ENCODE results near the gene GSTM4. TPM values are rescaled to one million over a fixed set of nuclear protein-coding genes. Genes with fewer than 3 reads are reported as not detected.

The GSTM4 gene
- total RNA-seq, 1 donor from 2014 or later, result 7.8 TPM

DNA sequence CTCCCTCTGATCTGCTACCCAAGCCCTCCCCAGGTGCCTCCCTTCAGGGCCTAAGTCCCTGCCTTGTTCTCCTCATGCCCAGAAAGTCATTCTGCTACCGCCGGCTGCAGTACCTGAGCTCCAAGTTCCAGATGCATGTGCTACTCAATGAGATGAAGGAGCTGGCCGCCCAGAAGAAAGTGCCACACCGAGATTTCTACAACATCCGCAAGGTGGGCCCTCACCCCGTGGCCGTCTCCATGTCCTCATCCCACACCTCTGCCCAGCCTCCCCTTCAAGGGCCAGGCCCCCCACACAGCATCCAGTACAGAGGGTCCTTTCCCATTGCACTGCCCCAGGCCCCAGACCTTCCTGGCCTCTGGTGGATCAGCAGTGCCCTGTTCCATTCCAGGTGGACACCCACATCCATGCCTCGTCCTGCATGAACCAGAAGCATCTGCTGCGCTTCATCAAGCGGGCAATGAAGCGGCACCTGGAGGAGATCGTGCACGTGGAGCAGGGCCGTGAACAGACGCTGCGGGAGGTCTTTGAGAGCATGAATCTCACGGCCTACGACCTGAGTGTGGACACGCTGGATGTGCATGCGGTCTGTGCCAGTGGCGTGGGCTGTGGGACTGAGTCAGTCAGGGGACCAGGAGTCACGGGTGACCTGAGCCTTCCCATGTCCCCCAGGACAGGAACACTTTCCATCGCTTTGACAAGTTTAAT is 28.1 kb upstream of the GSTM4 start:
- H3K27ac Mint-ChIP-seq (ENCODE audit: unreplicated experiment), result peak overlapping the region; percentile 30
- no peak for DNase-seq (ENCODE audit: low spot score)
- H3K4me1 Mint-ChIP-seq (ENCODE audit: unreplicated experiment), result peaks cover 6% of the 10 kb centered on the region
- H3K36me3 Mint-ChIP-seq (ENCODE audit: low read depth, unreplicated experiment), result peaks cover 26% of the 10 kb centered on the region
- peaks cover 23% of the 10 kb centered on the region for H3K27me3 Mint-ChIP-seq (ENCODE audit: unreplicated experiment)
- peak overlapping the region; percentile 42 for H3K4me3 Mint-ChIP-seq (ENCODE audit: unreplicated experiment)
- TF ChIP-seq, protein P1, sequence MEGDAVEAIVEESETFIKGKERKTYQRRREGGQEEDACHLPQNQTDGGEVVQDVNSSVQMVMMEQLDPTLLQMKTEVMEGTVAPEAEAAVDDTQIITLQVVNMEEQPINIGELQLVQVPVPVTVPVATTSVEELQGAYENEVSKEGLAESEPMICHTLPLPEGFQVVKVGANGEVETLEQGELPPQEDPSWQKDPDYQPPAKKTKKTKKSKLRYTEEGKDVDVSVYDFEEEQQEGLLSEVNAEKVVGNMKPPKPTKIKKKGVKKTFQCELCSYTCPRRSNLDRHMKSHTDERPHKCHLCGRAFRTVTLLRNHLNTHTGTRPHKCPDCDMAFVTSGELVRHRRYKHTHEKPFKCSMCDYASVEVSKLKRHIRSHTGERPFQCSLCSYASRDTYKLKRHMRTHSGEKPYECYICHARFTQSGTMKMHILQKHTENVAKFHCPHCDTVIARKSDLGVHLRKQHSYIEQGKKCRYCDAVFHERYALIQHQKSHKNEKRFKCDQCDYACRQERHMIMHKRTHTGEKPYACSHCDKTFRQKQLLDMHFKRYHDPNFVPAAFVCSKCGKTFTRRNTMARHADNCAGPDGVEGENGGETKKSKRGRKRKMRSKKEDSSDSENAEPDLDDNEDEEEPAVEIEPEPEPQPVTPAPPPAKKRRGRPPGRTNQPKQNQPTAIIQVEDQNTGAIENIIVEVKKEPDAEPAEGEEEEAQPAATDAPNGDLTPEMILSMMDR (IDR thresholded peaks at IDR 0.05; ENCODE audit: unreplicated experiment), result no peak
- H3K9me3 Mint-ChIP-seq (ENCODE audit: unreplicated experiment), result no peaks in the 10 kb centered on the region

DNA sequence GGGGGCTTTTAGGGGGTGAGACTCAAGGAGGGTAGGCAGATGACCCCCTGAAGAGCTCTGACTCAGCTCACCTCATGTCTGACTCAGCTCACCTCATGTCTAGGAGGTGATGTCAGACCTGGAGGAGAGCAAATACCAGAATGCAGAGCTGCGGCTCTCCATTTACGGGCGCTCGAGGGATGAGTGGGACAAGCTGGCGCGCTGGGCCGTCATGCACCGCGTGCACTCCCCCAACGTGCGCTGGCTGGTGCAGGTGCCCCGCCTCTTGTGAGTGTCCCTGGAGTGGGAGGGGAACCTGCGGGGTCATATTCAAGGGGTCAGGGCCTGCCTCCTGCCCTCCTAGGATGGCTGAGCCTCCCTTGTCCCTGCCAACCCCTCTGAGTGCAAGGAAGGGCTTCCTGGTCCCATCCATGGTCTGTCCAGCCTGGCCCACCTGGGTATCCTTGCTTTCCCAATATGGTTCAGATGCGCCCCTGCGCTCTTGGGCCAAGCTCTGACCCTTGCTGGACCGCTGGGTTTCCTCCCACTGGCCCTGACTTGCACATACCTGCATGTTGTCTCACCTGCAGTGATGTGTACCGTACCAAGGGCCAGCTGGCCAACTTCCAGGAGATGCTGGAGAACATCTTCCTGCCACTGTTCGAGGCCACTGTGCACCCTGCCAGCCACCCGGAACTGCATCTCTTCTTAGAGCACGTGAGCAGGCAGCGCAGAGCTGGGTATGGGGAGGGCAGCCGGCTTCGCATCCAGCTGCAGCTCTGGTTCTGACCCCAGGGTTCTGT is 27.2 kb upstream of the GSTM4 start:
- Mint-ChIP-seq H3K4me3 (ENCODE audit: unreplicated experiment) (peak overlapping the region; percentile 11), H3K36me3 (ENCODE audit: low read depth, unreplicated experiment) (peaks cover 26% of the 10 kb centered on the region), H3K27me3 (ENCODE audit: unreplicated experiment) (peaks cover 23% of the 10 kb centered on the region), H3K4me1 (ENCODE audit: unreplicated experiment) (peaks cover 3% of the 10 kb centered on the region), H3K9me3 (ENCODE audit: unreplicated experiment) (no peaks in the 10 kb centered on the region), H3K27ac (ENCODE audit: unreplicated experiment) (no peak overlapping the region)
- no peak for DNase-seq (ENCODE audit: low spot score)
- TF ChIP-seq, protein P1 (IDR thresholded peaks at IDR 0.05; ENCODE audit: unreplicated experiment), result no peak

DNA sequence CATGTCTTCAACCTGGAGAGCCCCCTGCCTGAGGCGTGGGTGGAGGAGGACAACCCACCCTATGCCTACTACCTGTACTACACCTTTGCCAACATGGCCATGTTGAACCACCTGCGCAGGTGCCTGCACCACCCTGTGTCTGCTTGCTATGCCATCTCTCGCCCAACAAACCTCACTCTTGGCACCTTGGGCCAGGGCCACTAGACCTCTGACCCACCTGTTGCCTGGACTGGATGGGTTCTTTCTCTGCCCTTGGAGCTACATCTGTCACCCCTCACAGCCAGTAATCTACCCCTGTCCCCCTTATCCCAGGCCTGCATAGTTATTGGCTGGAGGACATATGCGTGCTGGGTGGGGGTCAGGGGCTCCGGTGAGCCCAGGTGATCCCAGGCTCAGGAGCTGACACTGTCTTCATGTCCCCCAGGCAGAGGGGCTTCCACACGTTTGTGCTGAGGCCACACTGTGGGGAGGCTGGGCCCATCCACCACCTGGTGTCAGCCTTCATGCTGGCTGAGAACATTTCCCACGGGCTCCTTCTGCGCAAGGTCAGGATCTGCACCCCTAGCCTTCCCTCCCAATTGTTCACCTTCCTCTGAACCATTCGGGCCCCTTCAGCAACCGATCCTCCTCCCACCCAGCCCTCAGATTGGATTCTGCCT is 26.4 kb upstream of the GSTM4 start:
- peaks cover 23% of the 10 kb centered on the region for H3K27me3 Mint-ChIP-seq (ENCODE audit: unreplicated experiment)
- DNase-seq (ENCODE audit: low spot score), result no peak
- H3K27ac Mint-ChIP-seq (ENCODE audit: unreplicated experiment), result no peak overlapping the region
- H3K9me3 Mint-ChIP-seq (ENCODE audit: unreplicated experiment), result no peaks in the 10 kb centered on the region
- H3K4me3 Mint-ChIP-seq (ENCODE audit: unreplicated experiment), result peak overlapping the region; percentile 60
- H3K4me1 Mint-ChIP-seq (ENCODE audit: unreplicated experiment), result peaks cover 3% of the 10 kb centered on the region
- TF ChIP-seq, protein P1 (IDR thresholded peaks at IDR 0.05; ENCODE audit: unreplicated experiment), result no peak
- peaks cover 26% of the 10 kb centered on the region for H3K36me3 Mint-ChIP-seq (ENCODE audit: low read depth, unreplicated experiment)

DNA sequence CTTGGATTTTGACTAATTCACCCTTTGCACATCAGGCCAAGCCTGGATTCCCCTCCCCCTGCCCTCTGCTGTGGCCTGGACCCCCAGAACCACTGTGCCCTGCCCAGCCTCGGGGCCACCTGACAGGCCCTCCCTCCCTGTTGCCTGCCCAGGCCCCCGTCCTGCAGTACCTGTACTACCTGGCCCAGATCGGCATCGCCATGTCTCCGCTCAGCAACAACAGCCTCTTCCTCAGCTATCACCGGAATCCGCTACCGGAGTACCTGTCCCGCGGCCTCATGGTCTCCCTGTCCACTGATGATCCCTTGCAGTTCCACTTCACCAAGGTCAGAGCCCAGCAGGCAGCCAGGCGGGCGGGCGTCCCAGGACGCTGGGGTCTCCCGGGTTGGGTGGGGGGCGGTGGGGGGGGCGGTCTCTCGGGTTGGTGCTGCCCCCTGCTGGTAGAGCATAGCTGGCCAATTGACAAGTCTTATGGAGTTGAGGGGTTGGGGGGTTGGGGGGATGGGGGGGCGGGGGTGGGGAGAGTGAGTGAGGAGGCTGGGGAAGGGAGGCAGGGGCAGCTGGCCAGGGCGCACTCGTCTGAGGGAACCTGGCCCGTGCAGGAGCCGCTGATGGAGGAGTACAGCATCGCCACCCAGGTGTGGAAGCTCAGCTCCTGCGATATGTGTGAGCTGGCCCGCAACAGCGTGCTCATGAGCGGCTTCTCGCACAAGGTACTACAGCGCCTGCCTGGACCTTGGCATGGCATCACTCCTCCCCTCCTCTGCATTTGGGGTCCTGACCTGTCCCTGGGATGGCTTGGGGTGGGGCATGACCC is 25.6 kb upstream of the GSTM4 start:
- no peak overlapping the region for H3K4me3 Mint-ChIP-seq (ENCODE audit: unreplicated experiment)
- no peaks in the 10 kb centered on the region for H3K9me3 Mint-ChIP-seq (ENCODE audit: unreplicated experiment)
- DNase-seq (ENCODE audit: low spot score), result peak; percentile 40
- TF ChIP-seq, protein P1 (IDR thresholded peaks at IDR 0.05; ENCODE audit: unreplicated experiment), result peak; percentile 63
- H3K27ac Mint-ChIP-seq (ENCODE audit: unreplicated experiment), result peak overlapping the region; percentile 82
- peaks cover 3% of the 10 kb centered on the region for H3K4me1 Mint-ChIP-seq (ENCODE audit: unreplicated experiment)
- peaks cover 26% of the 10 kb centered on the region for H3K36me3 Mint-ChIP-seq (ENCODE audit: low read depth, unreplicated experiment)
- H3K27me3 Mint-ChIP-seq (ENCODE audit: unreplicated experiment), result peaks cover 21% of the 10 kb centered on the region

Measured in endothelial cell (in vitro differentiated cells).